Thyroid gland (tissue), 4 donors: ENCODE results near the gene FBXO17.

Experiments
- POLR2A ChIP-seq, 2 donors: fragments of 450-650 bp; IDR thresholded peaks; one replicate each; pipeline ENCODE4 v1.6.1; 2017; ENCODE audit warnings: antibody characterized with exemption in 2 of 2, mild to moderate bottlenecking in 2 of 2, moderate library complexity in 1 of 2
- TF ChIP-seq, protein P1 (sequence below), 6 experiments: fragments of 200-600 bp in 3 of 6; fragments of 450-650 bp in 3 of 6; sonication (generic) in 3 of 6; IDR thresholded peaks; one replicate each; pipeline ENCODE4 v1.5.1; 2016 to 2019; ENCODE audit warnings: antibody characterized with exemption in 6 of 6, mild to moderate bottlenecking in 2 of 6, inconsistent platforms in 1 of 6, moderate library complexity in 1 of 6

GRCh38 chr19:38979812-38980211 is 4.3 kb upstream of the FBXO17 start:
- no peak for TF ChIP-seq POLR2A (IDR thresholded peaks at IDR 0.05)
- TF ChIP-seq, protein P1, sequence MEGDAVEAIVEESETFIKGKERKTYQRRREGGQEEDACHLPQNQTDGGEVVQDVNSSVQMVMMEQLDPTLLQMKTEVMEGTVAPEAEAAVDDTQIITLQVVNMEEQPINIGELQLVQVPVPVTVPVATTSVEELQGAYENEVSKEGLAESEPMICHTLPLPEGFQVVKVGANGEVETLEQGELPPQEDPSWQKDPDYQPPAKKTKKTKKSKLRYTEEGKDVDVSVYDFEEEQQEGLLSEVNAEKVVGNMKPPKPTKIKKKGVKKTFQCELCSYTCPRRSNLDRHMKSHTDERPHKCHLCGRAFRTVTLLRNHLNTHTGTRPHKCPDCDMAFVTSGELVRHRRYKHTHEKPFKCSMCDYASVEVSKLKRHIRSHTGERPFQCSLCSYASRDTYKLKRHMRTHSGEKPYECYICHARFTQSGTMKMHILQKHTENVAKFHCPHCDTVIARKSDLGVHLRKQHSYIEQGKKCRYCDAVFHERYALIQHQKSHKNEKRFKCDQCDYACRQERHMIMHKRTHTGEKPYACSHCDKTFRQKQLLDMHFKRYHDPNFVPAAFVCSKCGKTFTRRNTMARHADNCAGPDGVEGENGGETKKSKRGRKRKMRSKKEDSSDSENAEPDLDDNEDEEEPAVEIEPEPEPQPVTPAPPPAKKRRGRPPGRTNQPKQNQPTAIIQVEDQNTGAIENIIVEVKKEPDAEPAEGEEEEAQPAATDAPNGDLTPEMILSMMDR (IDR thresholded peaks at IDR 0.05): no peak
